H1 (cell line): ENCODE results near the gene BRINP3. TPM values are rescaled to one million over a fixed set of nuclear protein-coding genes. Genes with fewer than 3 reads are reported as not detected.

Experiments used
- ASH2L ChIP-seq: fragments of 200-600, 300-600 bp; sonication (generic); IDR thresholded peaks from one replicate; pipeline ENCODE4 v1.7.1; 2017; ENCODE audit warnings: low read length
- CTBP2 ChIP-seq: IDR thresholded peaks from 2 replicates; pipeline ENCODE4 v1.7.0; 2011; ENCODE audit warnings: borderline replicate concordance, mild to moderate bottlenecking, moderate library complexity, mixed read lengths, low read length; ENCODE audit not compliant: insufficient read depth, insufficient read length
- POLR2AphosphoS5 ChIP-seq: IDR thresholded peaks from 2 replicates; pipeline ENCODE4 v1.6.1; 2011; ENCODE audit warnings: low read depth, low read length
- RBBP5 ChIP-seq: IDR thresholded peaks from 2 replicates; pipeline ENCODE4 v1.7.1; 2012; ENCODE audit warnings: low read depth, mild to moderate bottlenecking, inconsistent platforms, low read length, moderate library complexity, borderline replicate concordance
- RNF2 ChIP-seq: fragments of 200-900, 300-1000 bp; sonication (generic); IDR thresholded peaks from 2 replicates; pipeline ENCODE4 v1.7.1; 2016; ENCODE audit warnings: borderline replicate concordance, low read depth, mild to moderate bottlenecking, antibody characterized with exemption, low read length; ENCODE audit not compliant: poor library complexity, severe bottlenecking; ENCODE audit errors: missing control alignments
- SIN3A ChIP-seq, 2 experiments: IDR thresholded peaks in 1 of 2; conservative IDR thresholded peaks in 1 of 2; 2 replicates each; pipeline ENCODE4 v1.6.1; 2011 to 2012; ENCODE audit warnings: low read length in 2 of 2, improper control_type of control experiment in 1 of 2, low read depth in 1 of 2, mild to moderate bottlenecking in 1 of 2
- SP4 ChIP-seq: IDR thresholded peaks from 2 replicates; pipeline ENCODE4 v1.6.1; 2012; ENCODE audit warnings: low read length, inconsistent platforms
- polyA plus RNA-seq, 7 experiments: library from polyadenylated mRNA; depleted of rRNA in 3 of 7; stranded (reverse) in 5 of 7; unstranded in 2 of 7; fragments of >200 nt in 5 of 7; fragments of 200-250 nt in 2 of 7; gene quantifications; 1 replicate in 5 of 7; 2 replicates in 1 of 7; 4 replicates in 1 of 7; pipeline versions ENCODE4 v1.2.1 to v1.2.3, GENCODE V29; 2011 to 2013; ENCODE audit warnings: missing spikeins in 2 of 7, mixed read lengths in 2 of 7
- total RNA-seq: library from RNA; stranded (reverse); fragmentation: NEBNext Ultra II Directional; extraction: Animal tissue kit (Norgen Biotek cat#: 25700); gene quantifications from 2 replicates; pipeline ENCODE4 v1.2.1, GENCODE V29; 2021

BRINP3 gene
- total and polyA plus RNA-seq, 2 of the 8 experiments (the other 6 are each of a cell fraction or from before 2014, with no cell fraction given), result not detected

DNA sequence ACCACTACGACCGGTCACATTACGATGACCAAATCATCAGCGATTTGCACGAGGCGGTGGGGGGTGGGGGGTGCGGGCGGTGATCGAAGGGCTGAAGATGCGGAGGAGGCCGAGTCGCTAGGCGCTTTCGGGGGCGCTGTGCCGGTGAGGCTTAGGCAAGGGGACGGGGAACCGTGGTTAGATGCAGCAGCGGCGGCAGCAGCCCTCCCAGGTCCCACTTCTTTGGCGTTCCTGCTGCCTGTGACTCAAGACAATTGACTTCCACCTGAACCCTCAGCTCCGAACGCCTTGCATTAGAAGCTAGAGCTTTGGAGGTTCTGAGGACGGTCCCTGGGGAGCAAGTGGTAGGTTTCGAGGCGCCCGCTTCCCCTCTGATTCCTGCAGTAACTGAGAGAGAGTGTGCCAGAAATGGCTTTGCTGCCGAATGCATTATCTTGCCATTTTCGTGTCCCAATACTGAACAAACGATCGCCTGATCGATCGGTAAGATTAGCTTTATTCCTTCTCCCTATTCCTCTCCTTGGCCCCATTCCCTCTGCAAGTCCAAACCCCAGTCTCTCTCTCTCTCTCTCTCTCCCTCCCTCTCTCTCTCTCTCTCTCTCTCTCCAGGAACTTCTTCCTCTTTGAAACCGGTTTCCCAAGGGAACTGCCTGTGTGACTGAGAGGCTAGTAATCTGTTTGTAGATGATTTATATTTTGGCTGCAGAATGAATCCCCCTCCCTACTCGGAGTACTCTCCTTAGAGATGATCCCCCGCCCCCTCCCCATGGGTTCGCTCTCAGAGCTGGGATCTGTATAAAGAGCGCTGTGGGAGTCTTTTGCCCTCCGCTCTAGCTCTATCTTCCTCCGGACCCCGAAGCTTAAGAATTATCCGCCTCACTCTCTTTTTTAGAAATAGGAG is 735 bp upstream of the BRINP3 start (continued):
- peak; percentile 22 for TF ChIP-seq RNF2
- peak; percentile 68 for TF ChIP-seq CTBP2
- TF ChIP-seq POLR2AphosphoS5, result no peak
- no peak for TF ChIP-seq SIN3A (conservative IDR thresholded peaks at IDR 0.05 in 1 of 2, IDR thresholded peaks at IDR 0.05 in 1 of 2; ENCODE audit: low read depth in 1 of 2, low read length in 2 of 2)
- 0 out of 2 replicates have a peak, but pooled peaks have one; percentile 88 for TF ChIP-seq RBBP5
- peak; percentile 98 for TF ChIP-seq ASH2L
- TF ChIP-seq SP4, result no peak
